Transverse colon (tissue), 4 donors: ENCODE data around the gene PRR20G. TPM values are rescaled to one million over a fixed set of nuclear protein-coding genes. Genes with fewer than 3 reads are reported as not detected.

ENCODE experiments used
- DNase-seq: peaks from one replicate; pipeline ENCODE4 v3.0.0-alpha.2; 2019
- H3K27ac ChIP-seq, 4 donors: fragments of 200-600 bp; sonication (generic); 2 replicates each; pipeline ENCODE4 v1.5.1; 2016 to 2018; ENCODE audit warnings: inconsistent platforms in 4 of 4
- H3K27me3 ChIP-seq: fragments of 200-600 bp; sonication (generic); 2 replicates; pipeline ENCODE4 v1.5.1; 2017; ENCODE audit warnings: inconsistent platforms
- H3K36me3 ChIP-seq, 4 donors: fragments of 200-600 bp; sonication (generic); 2 replicates each; pipeline ENCODE4 v1.5.1; 2017 to 2019; ENCODE audit warnings: inconsistent platforms in 4 of 4
- H3K4me1 ChIP-seq, 4 donors: fragments of 200-600 bp; sonication (generic); 2 replicates each; pipeline ENCODE4 v1.5.1; 2017 to 2020; ENCODE audit warnings: inconsistent platforms in 4 of 4
- H3K4me3 ChIP-seq, 4 donors: fragments of 200-600 bp; sonication (generic); 1 replicate in 1 of 4; 2 replicates in 3 of 4; pipeline versions ENCODE4 v1.5.1 to v1.6.1; 2017 to 2019; ENCODE audit warnings: inconsistent platforms in 4 of 4
- H3K9me3 ChIP-seq, 2 donors: fragments of 200-600 bp; sonication (generic); 2 replicates each; pipeline ENCODE4 v1.5.1; 2017 to 2019; ENCODE audit warnings: inconsistent platforms in 2 of 2
- CTCF ChIP-seq, 5 experiments: fragments of 200-600 bp in 3 of 5; fragments of 450-650 bp in 2 of 5; sonication (generic) in 3 of 5; IDR thresholded peaks; 1 replicate in 2 of 5; 2 replicates in 3 of 5; pipeline ENCODE4 v1.5.1; 2016 to 2017; ENCODE audit warnings: antibody characterized with exemption in 5 of 5, inconsistent platforms in 3 of 5, mild to moderate bottlenecking in 2 of 5, moderate library complexity in 1 of 5
- EP300 ChIP-seq: sonication (generic); formaldehyde crosslinking; IDR thresholded peaks from one replicate; pipeline ENCODE4 v1.6.1; 2017; ENCODE audit warnings: antibody characterized with exemption, low read depth
- POLR2A ChIP-seq: fragments of 450-650 bp; IDR thresholded peaks from one replicate; pipeline ENCODE4 v1.6.1; 2016; ENCODE audit warnings: antibody characterized with exemption, mild to moderate bottlenecking, moderate library complexity
- POLR2AphosphoS5 ChIP-seq, 3 donors: sonication (generic); formaldehyde crosslinking; IDR thresholded peaks; one replicate each; pipeline ENCODE4 v1.6.1; 2016; ENCODE audit warnings: antibody characterized with exemption in 3 of 3
- whole genome bisulfite sequencing, 2 donors: methylation state at CpG; one replicate each; pipeline ENCODE4 v1.1.5; 2018; ENCODE audit warnings: low coverage in 1 of 2; 5-methylcytosine and 5-hydroxymethylcytosine counted together
- in situ Hi-C, 4 donors: fragments of 200-750 bp; cut with MboI; loops; one replicate each; pipeline versions ENCODE4 v1.15.0 to v1.15.1; 2017; ENCODE audit warnings: low sequenced_read_pairs in 3 of 4, low pct_ligation_motif_present in 1 of 4, low pct_unique_long_range_greater_than_20kb in 1 of 4
- intact Hi-C: fragments of 100-400 bp; cut with DNase I; formaldehyde crosslinking; loops from one replicate; pipeline ENCODE4 v1.15.1; 2023; ENCODE audit warnings: low total_unique reads
- total RNA-seq, 4 donors: library from RNA; depleted of rRNA; stranded (reverse); fragments of >200 nt; gene quantifications; one replicate each; pipeline ENCODE4 v1.1.0, GENCODE V29; 2016

PRR20G gene
- total RNA-seq, 4 donors from 2014 or later = not detected

GRCh38 chr3:127286571-127287140 is 1.2 kb downstream of the PRR20G start:
- H3K4me1 ChIP-seq = no peaks in the 10 kb centered on the region
- in situ Hi-C loops = no loop called here
- WGBS, 2 donors = 51 to 81% methylated on average over 7 to 9 of the region's 9 CpGs
- H3K9me3 ChIP-seq = no peaks in the 10 kb centered on the region
- TF ChIP-seq POLR2AphosphoS5 (IDR thresholded peaks at IDR 0.05) (no peak), POLR2A (no peak), CTCF (IDR thresholded peaks at IDR 0.05) (no peak), EP300 (no peak)
- intact Hi-C loops = no loop called here
- H3K36me3 ChIP-seq = no peaks in the 10 kb centered on the region
- H3K4me3 ChIP-seq = no peak overlapping the region
- no peak overlapping the region for H3K27ac ChIP-seq
- H3K27me3 ChIP-seq = no peaks in the 10 kb centered on the region
- DNase-seq = no peak

- Histone ChIP-seq H3K4me3 (no peak overlapping the region), H3K4me1 (no peaks in the 10 kb centered on the region), H3K9me3 (no peaks in the 10 kb centered on the region), H3K27me3 (no peaks in the 10 kb centered on the region), H3K36me3 (no peaks in the 10 kb centered on the region), H3K27ac (no peak overlapping the region)
- TF ChIP-seq POLR2AphosphoS5 (IDR thresholded peaks at IDR 0.05) (no peak), POLR2A (no peak), CTCF (IDR thresholded peaks at IDR 0.05) (no peak), EP300 (no peak)
- no peak for DNase-seq
- intact Hi-C loops (no loop called here), in situ Hi-C loops (no loop called here)
- 89 to 93% methylated on average over 3 to 8 of the region's 12 CpGs for WGBS, 2 donors
Observed at GRCh38 chr3:127284258-127284657, 3.6 kb downstream of the PRR20G start.

- Histone ChIP-seq H3K27ac (no peak overlapping the region), H3K9me3 (no peaks in the 10 kb centered on the region), H3K4me1 (no peaks in the 10 kb centered on the region), H3K27me3 (no peaks in the 10 kb centered on the region), H3K4me3 (no peak overlapping the region), H3K36me3 (no peaks in the 10 kb centered on the region)
- in situ Hi-C loops = no loop called here
- 60% methylated on average over 2 of the region's 2 CpGs; no CpG with 5 or more reads in 1 of the 2 donors for WGBS, 2 donors
- TF ChIP-seq POLR2AphosphoS5 (IDR thresholded peaks at IDR 0.05) (no peak), POLR2A (no peak)
- DNase-seq = no peak
- intact Hi-C loops = no loop called here
Observed at GRCh38 chr3:127277561-127277960, 10.3 kb downstream of the PRR20G start.

GRCh38 chr3:127276995-127277394 is 10.9 kb downstream of the PRR20G start:
- Histone ChIP-seq H3K4me1 (no peaks in the 10 kb centered on the region), H3K27me3 (no peaks in the 10 kb centered on the region), H3K27ac (no peak overlapping the region), H3K9me3 (no peaks in the 10 kb centered on the region), H3K36me3 (no peaks in the 10 kb centered on the region), H3K4me3 (no peak overlapping the region)
- TF ChIP-seq EP300 = no peak
- TF ChIP-seq CTCF (IDR thresholded peaks at IDR 0.05) = no peak
- no peak for TF ChIP-seq POLR2A
- TF ChIP-seq POLR2AphosphoS5 (IDR thresholded peaks at IDR 0.05) = no peak
- in situ Hi-C loops (no loop called here), intact Hi-C loops (no loop called here)
- DNase-seq = no peak

- no peak overlapping the region for H3K27ac ChIP-seq
- TF ChIP-seq POLR2AphosphoS5 (IDR thresholded peaks at IDR 0.05) = no peak
- TF ChIP-seq CTCF (IDR thresholded peaks at IDR 0.05) = no peak
- TF ChIP-seq POLR2A = no peak
- no peak for TF ChIP-seq EP300
- no peak for DNase-seq
- no peaks in the 10 kb centered on the region for H3K27me3 ChIP-seq
- WGBS, 2 donors = 50 to 71% methylated on average over 1 of the region's 1 CpG
- intact Hi-C loops (no loop called here), in situ Hi-C loops (no loop called here)
- no peaks in the 10 kb centered on the region for H3K36me3 ChIP-seq
- no peaks in the 10 kb centered on the region for H3K9me3 ChIP-seq
- no peaks in the 10 kb centered on the region for H3K4me1 ChIP-seq
- no peak overlapping the region for H3K4me3 ChIP-seq
Observed at GRCh38 chr3:127276396-127276795, 11.4 kb downstream of the PRR20G start.
